Measurements from ENCODE around the gene DLG2. TPM values are rescaled to one million over a fixed set of nuclear protein-coding genes. Genes with fewer than 3 reads are reported as not detected.
"Not testable (repeated sequence)": the region's sequence is repeated elsewhere in the genome, so short reads cannot be mapped to it uniquely, and the experiment has no call there.

DLG2 gene
- total and polyA plus RNA-seq, 12 donors: 1.0 to 14.8 (median 7.4) TPM

- intact Hi-C loops (cut with DNase I): no loop called here
- TF ChIP-seq CTCF (IDR thresholded peaks at IDR 0.05): no peak
- H3K4me3 ChIP-seq: no peak overlapping the region
- 86 to 89% methylated on average over 4 of the region's 4 CpGs for WGBS, 2 donors
- H3K4me1 ChIP-seq: no peaks in the 10 kb centered on the region
- no peaks in the 10 kb centered on the region for H3K36me3 ChIP-seq
- H3K27ac ChIP-seq: no peak overlapping the region
- ATAC-seq: no peak
- H3K27me3 ChIP-seq: no peaks in the 10 kb centered on the region
- H3K9me3 ChIP-seq: no peaks in the 10 kb centered on the region
- DNase-seq: no peak
Observed at GRCh38 chr11:83449338-83449913, 2177.7 kb downstream of the DLG2 start.

- H3K27me3 ChIP-seq: no peaks in the 10 kb centered on the region
- TF ChIP-seq CTCF (IDR thresholded peaks at IDR 0.05): no peak
- H3K9me3 ChIP-seq: no peaks in the 10 kb centered on the region
- no peak overlapping the region for H3K27ac ChIP-seq
- H3K36me3 ChIP-seq: no peaks in the 10 kb centered on the region
- H3K4me3 ChIP-seq: no peak overlapping the region
- 94 to 96% methylated on average over 2 of the region's 2 CpGs for WGBS, 2 donors
- H3K4me1 ChIP-seq: no peaks in the 10 kb centered on the region
- DNase-seq: no peak
- intact Hi-C loops (cut with DNase I): no loop called here
- no peak for ATAC-seq
Observed at GRCh38 chr11:83448686-83449085, 2178.5 kb downstream of the DLG2 start.

- H3K27me3 ChIP-seq; ATAC-seq; H3K4me3 ChIP-seq; H3K36me3 ChIP-seq; DNase-seq; H3K27ac ChIP-seq; H3K4me1 ChIP-seq; H3K9me3 ChIP-seq; intact Hi-C loops (cut with DNase I): not testable (repeated sequence)
- WGBS, 2 donors: 37% methylated on average over 6 of the region's 6 CpGs
Observed at GRCh38 chr11:83443880-83444279, 2183.3 kb downstream of the DLG2 start.

GRCh38 chr11:83441601-83442000, 2185.5 kb downstream of the DLG2 start:
- H3K9me3 ChIP-seq: no peaks in the 10 kb centered on the region
- no peak for DNase-seq
- no peak overlapping the region for H3K4me3 ChIP-seq
- no peaks in the 10 kb centered on the region for H3K27me3 ChIP-seq
- ATAC-seq: no peak
- no peaks in the 10 kb centered on the region for H3K4me1 ChIP-seq
- 85 to 88% methylated on average over 2 of the region's 2 CpGs for WGBS, 2 donors
- intact Hi-C loops (cut with DNase I): no loop called here
- no peaks in the 10 kb centered on the region for H3K36me3 ChIP-seq
- H3K27ac ChIP-seq: no peak overlapping the region
- no peak for TF ChIP-seq CTCF (IDR thresholded peaks at IDR 0.05)

GRCh38 chr11:83441171-83441570, 2186.0 kb downstream of the DLG2 start:
- Histone ChIP-seq H3K36me3 (no peaks in the 10 kb centered on the region), H3K9me3 (no peaks in the 10 kb centered on the region), H3K27ac (no peak overlapping the region), H3K27me3 (no peaks in the 10 kb centered on the region), H3K4me3 (no peak overlapping the region), H3K4me1 (no peaks in the 10 kb centered on the region)
- WGBS, 2 donors: 63 to 69% methylated on average over 4 of the region's 4 CpGs
- TF ChIP-seq CTCF (IDR thresholded peaks at IDR 0.05): no peak
- DNase-seq (no peak), ATAC-seq (no peak)
- intact Hi-C loops (cut with DNase I): no loop called here

All from heart right ventricle (tissue), 16 donors.